Upper lobe of right lung (tissue), 1 donor: ENCODE data around the gene HGD. TPM values are rescaled to one million over a fixed set of nuclear protein-coding genes. Genes with fewer than 3 reads are reported as not detected.

Source experiments
- ATAC-seq: fragments of 200-7000 bp; cut with Tn5 transposase; one replicate; pipeline ENCODE4 v1.9.1; 2020; ENCODE audit warnings: mild to moderate bottlenecking, moderate library complexity
- DNase-seq: peaks from one replicate; pipeline ENCODE4 v3.0.0-alpha.2; 2020
- H3K27ac ChIP-seq: fragments of 200-600 bp; one replicate; pipeline ENCODE4 v1.8.0; 2022
- H3K27me3 ChIP-seq: fragments of 200-600 bp; one replicate; pipeline ENCODE4 v1.8.0; 2022; ENCODE audit warnings: mild to moderate bottlenecking
- H3K36me3 ChIP-seq: fragments of 200-600 bp; one replicate; pipeline ENCODE4 v1.8.0; 2022
- H3K4me1 ChIP-seq: fragments of 200-600 bp; one replicate; pipeline ENCODE4 v1.8.0; 2022
- H3K4me3 ChIP-seq: fragments of 200-600 bp; one replicate; pipeline ENCODE4 v1.8.0; 2022; ENCODE audit warnings: mild to moderate bottlenecking
- H3K9me3 ChIP-seq: fragments of 200-600 bp; one replicate; pipeline ENCODE4 v1.8.0; 2022
- intact Hi-C: fragments of 100-400 bp; cut with DNase I; formaldehyde crosslinking; loops from one replicate; pipeline ENCODE4 v1.11.0; 2022
- total RNA-seq: library from RNA; stranded (reverse); fragmentation: NEBNext Ultra II Directional; extraction: Animal tissue kit (Norgen Biotek cat#: 25700); gene quantifications from one replicate; pipeline ENCODE4 v1.2.1, GENCODE V29; 2021
- TF ChIP-seq, protein P1 (sequence below): fragments of 200-600 bp; IDR thresholded peaks from one replicate; pipeline ENCODE4 v1.8.0; 2022; ENCODE audit warnings: antibody characterized with exemption
- donor health status: DM: no; HTN: yes; CAD: no; lungs with severe emphysema.

The HGD gene
- total RNA-seq, 1 donor from 2014 or later, result 3.2 TPM

DNA sequence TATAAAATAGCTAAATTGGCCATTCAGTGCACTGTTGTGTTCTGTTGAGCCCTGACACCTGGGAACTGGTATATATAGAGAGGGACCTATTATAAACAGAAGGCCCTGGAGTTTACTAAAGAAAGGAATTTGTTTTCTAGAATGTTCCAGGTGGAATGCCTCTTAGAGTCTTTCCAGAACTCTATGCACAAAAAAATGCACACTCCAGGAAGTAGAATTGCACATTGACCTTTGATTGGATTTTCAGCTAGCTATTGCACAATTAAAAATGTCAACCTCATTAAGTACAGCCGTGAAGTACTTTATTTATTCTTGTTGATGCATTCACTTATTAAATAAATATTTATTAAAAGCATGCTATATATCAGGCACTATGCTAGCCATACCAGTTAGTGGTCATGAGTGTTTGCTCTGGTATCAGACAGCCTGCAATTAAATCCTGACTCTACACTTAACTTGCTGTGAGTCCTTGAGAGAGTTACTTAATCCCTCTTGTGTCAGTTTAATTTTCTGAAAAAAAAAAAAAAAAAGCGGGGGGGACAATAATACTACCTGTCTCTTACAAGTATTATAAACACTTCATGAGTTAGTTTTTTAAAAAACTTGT, 45.1 kb downstream of the HGD start:
- Histone ChIP-seq H3K36me3 (no peaks in the 10 kb centered on the region), H3K9me3 (no peaks in the 10 kb centered on the region), H3K4me1 (no peaks in the 10 kb centered on the region), H3K4me3 (no peak overlapping the region), H3K27ac (no peak overlapping the region), H3K27me3 (no peaks in the 10 kb centered on the region)
- intact Hi-C loops, result no loop called here
- ATAC-seq, result peak; percentile 60
- DNase-seq, result no peak
- TF ChIP-seq, protein P1, sequence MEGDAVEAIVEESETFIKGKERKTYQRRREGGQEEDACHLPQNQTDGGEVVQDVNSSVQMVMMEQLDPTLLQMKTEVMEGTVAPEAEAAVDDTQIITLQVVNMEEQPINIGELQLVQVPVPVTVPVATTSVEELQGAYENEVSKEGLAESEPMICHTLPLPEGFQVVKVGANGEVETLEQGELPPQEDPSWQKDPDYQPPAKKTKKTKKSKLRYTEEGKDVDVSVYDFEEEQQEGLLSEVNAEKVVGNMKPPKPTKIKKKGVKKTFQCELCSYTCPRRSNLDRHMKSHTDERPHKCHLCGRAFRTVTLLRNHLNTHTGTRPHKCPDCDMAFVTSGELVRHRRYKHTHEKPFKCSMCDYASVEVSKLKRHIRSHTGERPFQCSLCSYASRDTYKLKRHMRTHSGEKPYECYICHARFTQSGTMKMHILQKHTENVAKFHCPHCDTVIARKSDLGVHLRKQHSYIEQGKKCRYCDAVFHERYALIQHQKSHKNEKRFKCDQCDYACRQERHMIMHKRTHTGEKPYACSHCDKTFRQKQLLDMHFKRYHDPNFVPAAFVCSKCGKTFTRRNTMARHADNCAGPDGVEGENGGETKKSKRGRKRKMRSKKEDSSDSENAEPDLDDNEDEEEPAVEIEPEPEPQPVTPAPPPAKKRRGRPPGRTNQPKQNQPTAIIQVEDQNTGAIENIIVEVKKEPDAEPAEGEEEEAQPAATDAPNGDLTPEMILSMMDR, result no peak

DNA sequence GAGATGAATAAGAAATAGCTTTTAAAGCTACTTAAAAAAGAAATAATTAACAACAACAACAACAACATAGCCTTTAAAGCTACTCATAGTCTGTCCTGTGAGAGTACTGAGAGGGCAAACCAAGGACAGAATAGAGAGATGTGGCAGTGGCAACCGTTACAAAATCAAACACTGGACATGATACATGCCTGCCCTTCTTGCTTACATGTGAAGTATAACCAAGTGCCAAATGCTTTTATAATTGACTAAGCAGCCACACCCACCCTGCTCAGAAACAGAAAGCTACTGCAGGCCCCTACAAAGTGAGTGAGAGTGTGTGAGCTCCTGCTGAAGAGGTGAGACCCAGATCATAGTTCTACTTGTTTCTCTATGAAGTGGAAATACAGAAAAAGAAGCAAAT, 47.5 kb downstream of the HGD start:
- DNase-seq, result no peak

DNA sequence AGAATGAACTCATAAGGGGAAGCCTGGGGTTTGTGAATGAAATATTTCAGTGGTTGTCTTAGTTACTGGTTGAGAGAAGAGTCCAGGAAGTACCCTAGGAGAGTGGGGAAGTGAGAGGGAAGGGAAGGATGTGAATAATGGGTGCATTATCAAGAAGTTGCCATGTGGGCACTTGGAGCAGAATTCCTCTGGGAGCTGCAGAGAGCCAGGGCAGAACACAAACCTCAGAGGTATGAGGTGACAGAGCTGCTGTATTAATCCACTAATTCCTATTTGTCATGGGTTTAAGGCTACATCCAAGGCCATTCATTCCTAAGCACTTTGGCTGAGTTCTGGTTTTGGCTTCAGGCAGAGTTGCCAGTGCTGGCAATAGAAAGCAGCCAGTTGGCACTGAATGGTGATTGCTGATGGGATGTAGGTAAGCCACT, 56.9 kb downstream of the HGD start:
- Histone ChIP-seq H3K27me3 (no peaks in the 10 kb centered on the region), H3K4me1 (no peaks in the 10 kb centered on the region), H3K4me3 (no peak overlapping the region), H3K27ac (no peak overlapping the region), H3K36me3 (no peaks in the 10 kb centered on the region), H3K9me3 (peaks cover 10% of the 10 kb centered on the region)
- no peak for ATAC-seq
- no peak for DNase-seq
- TF ChIP-seq, protein P1, result no peak
- intact Hi-C loops, result no loop called here

More for the DNA sequence above, 47.5 kb downstream of the HGD start:
- Histone ChIP-seq H3K9me3 (no peaks in the 10 kb centered on the region), H3K27me3 (no peaks in the 10 kb centered on the region), H3K4me3 (no peak overlapping the region), H3K36me3 (no peaks in the 10 kb centered on the region), H3K4me1 (no peaks in the 10 kb centered on the region), H3K27ac (no peak overlapping the region)
- peak; percentile 34 for ATAC-seq
- intact Hi-C loops, result no loop called here
- TF ChIP-seq, protein P1, result no peak

DNA sequence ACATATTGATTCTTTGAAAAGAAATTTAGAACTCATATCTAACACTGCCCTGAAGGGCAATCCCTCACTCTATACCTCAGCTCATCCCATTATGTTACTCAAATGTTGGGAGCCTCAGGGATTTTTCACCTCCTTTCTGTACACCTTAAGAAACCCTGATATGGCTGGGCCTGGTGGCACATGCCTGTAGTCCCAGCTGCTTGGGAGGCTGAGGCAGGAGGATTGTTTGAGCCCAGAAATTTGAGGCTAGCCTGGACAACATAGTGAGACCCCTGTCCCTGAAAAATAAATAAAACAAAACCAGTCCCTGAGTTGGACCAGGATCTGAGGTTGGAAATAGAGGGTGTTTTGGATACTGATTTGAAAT, 58.3 kb downstream of the HGD start:
- DNase-seq (no peak), ATAC-seq (no peak)
- Histone ChIP-seq H3K36me3 (no peaks in the 10 kb centered on the region), H3K27me3 (no peaks in the 10 kb centered on the region), H3K27ac (no peak overlapping the region), H3K4me3 (no peak overlapping the region), H3K9me3 (peaks cover 10% of the 10 kb centered on the region), H3K4me1 (no peaks in the 10 kb centered on the region)
- TF ChIP-seq, protein P1, result no peak
- intact Hi-C loops, result no loop called here

DNA sequence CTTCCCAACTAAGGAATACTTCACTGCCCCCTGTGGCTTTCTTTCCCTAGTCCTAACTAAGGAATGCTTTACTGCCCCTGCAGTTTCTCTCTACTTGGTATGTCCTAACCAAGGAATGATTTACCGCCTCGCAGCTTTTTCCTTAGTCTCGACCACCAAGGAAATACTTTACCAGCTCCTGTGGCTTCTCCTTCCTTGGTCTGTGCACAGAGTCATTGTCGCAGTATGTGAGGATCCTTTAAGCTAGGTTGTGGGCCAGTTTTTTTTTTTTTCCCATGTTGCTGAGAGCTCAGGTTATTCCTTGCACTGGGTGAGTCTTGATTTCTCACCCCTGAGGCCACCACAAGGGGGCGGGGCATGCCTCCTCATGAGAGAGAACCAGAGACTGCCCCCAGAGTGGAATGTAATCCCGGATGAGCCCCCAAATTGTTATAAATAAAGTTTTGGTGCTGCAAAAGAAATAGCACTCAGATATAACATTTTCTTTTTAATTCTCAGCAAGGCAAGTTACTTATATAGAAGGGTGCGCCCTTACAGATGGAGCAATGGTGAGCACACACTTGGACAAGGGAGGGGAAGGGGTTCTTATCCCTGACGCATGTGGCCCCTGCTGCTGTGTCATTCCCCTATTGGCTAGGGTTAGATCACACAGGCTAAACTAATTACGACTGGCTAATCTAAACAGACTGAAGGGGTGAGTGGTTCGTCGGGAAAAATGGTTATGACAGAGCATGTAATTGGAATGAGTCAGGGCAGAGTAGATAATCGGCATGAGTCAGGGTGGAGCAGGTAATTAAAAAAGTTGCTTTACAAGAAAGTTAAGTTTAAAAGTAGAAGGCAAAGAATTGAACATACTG, 58.9 kb downstream of the HGD start:
- Histone ChIP-seq H3K27me3 (no peaks in the 10 kb centered on the region), H3K9me3 (peaks cover 10% of the 10 kb centered on the region), H3K4me1 (no peaks in the 10 kb centered on the region), H3K36me3 (no peaks in the 10 kb centered on the region), H3K4me3 (no peak overlapping the region), H3K27ac (no peak overlapping the region)
- no peak for DNase-seq
- TF ChIP-seq, protein P1, result peak; percentile 15
- intact Hi-C loops, result no loop called here
- no peak for ATAC-seq
